ENCODE results near the gene PTPN5.
"Not testable (repeated sequence)": the region's sequence is repeated elsewhere in the genome, so short reads cannot be mapped to it uniquely, and the experiment has no call there.

The PTPN5 gene

DNA sequence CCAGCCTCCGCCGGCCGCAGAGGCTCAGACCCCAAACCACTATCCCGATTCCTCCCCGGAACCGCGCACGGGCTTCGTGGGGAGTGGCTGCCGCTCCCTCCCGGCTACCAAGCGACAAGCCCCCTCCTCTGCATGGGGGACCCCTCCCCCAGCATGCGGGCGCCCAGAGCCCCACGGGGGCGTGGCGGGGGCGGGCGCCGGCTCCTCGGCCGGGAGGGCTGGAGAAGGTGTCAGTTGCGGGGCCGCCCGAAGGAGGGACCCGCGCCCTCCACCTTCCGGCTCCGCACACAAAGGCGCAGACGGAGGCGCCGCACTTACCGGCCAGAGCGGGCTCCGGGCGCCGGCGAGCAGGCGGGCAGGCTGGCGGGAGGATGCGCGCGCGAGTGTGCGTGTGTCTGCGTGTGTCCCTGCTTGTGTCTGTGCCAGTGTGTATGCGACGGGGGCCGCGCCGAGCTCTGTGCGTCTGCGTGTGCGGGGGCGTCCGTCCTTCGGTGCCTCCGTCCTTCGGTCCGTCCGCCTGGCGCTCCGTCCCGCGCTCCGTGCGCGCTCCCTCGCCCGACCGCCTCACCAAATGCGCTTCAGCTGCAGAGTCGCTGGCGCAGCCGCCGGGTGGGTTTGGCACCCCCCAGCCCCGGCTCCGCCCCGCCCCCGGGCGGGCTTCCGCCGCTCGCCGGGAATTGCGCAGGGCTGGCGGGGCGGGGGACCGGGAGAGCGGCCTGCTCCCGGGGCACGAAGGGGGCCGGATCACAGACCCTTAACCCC, at the start of gene PTPN5:
TSS of gene PTPN5 (minus strand) at position 592 of the 762 bp plus-strand sequence. CDS start 19,840 bp downstream, outside the sequence.
- no peak for DNase-seq (ENCODE audit: low spot score)

DNA sequence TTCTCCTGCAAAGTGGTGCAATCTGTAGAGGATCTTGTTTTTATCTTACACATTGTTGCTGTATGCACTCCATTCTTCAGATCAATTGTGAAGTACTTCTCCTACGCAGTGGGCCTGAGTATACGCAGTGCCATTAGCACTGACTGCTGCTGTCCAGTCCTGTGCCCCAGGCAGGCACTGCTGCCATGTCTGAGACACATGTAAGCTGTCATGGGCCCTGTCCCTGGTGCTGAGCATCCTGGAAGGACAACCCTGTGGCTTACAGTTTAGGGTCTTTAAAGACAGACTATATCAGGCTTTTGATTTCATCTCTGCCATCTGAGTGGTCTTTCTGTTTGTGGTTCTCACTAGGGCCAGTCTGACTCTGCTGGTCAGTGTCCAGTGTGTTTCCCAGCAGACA, 44.8 kb upstream of the PTPN5 start:
- no peak for DNase-seq (ENCODE audit: low spot score)

DNA sequence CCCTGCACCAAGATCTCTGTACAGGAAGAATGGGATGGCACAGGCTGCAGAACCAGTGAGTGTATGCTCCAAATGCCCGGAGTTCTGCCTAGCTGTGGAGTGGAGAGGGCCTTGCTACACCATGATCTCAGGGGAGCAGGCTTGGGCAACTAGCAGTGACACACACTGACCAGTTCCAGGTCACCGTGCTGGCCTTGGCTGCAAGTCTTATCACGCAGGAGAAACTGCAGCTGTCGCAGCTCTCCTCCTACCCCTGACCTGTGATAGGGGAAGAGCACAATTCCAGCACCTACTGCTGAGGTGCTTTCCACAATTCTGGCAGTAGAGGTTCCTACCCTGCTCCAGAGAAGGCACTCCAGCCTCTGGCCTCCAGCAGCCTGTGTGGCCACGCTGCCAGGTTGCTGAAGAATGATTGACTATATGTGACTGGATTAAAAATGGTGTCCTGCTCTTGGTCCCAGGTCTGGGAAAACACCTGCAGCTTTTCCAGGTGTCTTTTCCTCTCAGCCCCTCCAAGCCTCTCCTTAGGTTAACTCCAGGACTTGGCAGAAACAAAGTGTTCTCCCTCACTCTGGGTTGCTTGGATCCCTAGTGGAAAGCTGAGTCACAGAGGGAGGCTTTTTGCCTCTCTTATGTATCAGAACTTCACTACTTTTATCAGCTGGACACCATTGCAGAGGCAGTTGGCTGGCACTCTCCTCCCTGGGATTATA, 43.3 kb upstream of the PTPN5 start:
- no peak for DNase-seq (ENCODE audit: low spot score)

DNA sequence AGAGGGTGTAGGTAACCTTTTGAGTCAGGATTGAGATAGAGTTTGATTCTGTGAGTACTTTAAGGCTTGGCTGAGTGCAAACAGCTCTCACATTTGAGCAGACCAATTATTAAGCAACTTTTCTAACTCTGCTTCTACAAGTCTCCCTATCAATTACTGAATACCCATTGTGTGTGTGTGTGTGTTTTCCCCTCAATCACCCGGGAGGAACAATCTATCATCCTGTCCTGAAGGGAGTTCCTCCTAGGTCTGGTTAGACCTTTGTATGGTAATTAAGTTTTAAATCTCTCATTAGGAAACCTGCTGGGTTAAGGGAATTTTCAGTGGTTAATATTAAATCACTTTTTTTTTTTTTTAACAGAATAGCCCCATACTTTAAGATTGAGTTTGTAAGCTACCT, 28.6 kb upstream of the PTPN5 start:
- not testable (repeated sequence) for DNase-seq (ENCODE audit: low spot score)

DNA sequence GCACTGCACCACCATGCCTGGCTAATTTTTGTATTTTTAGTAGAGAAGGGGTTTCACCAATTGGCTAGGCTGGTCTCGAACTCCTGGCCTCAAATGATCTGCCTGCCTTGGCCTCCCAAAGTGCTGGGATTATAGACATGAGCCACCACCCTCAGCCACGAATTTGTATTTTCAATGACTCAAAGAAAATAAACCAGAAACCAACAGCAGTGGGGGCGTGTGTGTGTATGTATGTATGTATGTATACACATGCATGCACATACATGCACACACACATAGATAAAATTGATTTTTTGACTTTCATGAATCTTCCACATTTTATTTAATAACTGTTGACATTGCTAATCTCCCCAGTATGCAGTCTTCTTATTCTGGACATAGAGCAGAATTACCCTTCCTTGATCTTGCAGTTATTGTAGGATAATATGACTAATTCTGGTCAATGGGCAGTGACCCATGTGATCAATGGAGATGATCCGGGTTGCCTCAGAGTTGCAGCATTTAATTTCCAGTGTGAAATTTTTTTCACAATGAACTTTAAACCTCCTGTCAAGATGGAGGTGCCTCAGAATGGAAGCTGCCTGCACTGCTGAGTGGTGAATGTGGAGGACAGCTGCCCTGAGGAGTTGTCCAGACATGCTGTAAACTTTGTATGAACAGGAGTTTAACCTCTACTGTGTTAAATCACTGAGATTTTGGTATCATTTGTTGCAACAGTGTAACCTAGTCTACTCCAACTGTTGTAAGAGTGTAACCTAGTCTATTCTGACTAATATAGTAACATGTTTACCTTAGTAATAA, 12.8 kb upstream of the PTPN5 start:
- no peak for DNase-seq (ENCODE audit: low spot score)

DNA sequence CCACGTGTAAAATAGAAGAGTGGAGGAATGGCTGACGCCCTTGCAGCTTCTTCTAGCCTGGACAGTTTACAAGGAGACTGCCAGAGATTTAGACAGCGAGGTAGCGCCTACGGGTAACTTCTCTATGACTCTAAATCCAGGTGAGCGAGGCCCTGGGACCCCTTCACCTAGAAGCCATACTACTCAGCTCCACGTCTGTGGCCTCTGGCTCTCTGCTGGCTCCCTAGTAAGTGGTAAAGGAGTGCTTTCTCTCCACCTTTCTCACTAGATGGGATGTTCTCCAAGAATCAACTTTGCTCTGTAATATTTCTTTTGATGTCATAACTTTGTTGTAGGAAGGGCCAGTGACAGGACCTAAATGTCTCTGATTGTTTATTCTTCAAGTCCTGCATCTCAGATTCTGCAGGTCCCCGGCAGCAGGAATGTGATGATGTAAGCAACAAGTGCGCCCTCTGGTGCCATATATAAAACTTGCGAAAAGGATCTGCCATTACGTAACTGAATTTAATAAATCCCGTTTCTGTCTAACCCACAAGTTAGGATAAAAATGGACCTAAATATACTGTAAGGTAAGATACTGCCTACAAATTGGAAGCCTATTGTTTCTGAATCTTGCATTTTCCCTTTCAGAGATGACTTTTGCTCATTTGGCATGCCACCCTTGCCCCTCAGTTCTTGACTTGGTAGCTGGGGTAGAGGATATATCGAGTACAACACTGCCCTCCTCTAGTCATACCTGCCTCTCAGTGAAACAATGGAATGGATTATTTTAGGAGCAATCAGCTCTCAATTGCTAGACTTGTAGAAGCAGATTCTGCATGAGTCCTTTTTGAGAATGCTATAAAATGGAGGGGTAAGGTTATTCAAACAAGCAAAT, 11.0 kb upstream of the PTPN5 start:
- peak; percentile 69 for DNase-seq (ENCODE audit: low spot score)

DNA sequence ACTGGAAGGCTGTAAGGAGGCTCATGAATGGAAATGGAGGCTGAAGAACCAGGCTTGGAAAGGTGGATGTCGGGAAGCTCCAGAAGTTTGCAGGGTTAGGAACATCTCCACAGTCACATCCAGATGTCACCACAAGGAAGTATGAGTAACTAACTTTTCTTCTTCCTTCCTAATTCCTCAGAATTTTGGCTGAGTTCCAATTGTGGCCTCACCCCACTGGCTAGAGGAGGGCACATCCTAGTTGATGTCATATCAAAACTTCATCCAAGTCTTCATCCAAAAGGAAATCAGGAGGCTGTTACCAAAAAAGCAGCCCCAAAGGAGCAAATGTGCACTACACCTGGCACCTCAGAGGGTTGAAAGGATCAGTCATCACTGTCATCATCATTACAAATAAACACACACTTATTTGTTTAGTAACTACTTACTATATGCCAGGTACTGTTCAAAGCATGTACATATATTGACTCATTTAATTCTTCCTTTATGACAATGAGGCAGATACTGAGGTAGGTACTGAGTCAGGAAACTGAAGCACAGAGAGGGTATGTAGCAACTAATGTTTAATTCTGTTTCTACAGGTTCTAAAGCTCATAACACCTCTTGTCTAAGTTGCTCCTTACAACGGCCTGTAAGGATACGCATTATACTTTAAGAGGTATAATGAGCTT, 7.3 kb upstream of the PTPN5 start:
- no peak for DNase-seq (ENCODE audit: low spot score)

DNA sequence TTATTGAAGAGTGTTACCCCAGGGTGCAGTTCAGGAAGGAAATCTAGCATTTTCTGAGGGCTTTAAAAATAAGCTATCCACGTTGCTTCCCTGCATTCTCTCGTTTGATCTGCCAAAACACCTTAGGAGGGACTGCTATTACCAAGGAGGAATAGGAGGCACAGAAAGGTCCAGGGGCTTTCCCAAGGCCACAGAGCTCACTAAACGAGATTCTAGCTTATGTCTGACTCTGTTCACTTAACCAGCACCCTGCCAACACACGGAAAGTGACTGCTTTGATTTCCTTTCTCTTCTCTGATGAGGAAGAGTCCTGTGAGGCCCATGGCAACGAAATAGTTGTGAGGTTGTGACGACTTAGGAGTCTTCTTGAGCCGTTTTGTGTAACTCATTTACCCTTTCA, 3.4 kb upstream of the PTPN5 start:
- DNase-seq (ENCODE audit: low spot score) = no peak

DNA sequence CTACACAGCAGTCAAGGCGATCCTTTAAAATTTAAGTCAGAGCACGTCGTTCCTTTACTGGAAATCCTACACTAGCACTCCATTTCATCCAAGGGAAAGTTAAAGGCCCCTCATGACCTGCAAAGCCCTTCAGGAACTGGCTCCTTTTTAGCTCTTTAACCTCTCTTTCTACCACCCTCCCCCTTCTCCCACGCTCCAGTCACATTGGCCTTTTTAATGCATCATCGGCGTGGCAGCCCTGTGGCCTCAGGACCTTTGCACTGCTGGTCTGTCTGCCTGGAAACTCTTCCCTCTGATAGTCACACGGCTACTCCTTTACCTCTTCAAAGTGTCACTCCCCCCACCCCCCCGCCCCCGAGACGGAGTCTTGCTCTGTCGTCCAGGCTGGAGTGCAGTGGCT, 1.2 kb upstream of the PTPN5 start:
- no peak for DNase-seq (ENCODE audit: low spot score)

DNA sequence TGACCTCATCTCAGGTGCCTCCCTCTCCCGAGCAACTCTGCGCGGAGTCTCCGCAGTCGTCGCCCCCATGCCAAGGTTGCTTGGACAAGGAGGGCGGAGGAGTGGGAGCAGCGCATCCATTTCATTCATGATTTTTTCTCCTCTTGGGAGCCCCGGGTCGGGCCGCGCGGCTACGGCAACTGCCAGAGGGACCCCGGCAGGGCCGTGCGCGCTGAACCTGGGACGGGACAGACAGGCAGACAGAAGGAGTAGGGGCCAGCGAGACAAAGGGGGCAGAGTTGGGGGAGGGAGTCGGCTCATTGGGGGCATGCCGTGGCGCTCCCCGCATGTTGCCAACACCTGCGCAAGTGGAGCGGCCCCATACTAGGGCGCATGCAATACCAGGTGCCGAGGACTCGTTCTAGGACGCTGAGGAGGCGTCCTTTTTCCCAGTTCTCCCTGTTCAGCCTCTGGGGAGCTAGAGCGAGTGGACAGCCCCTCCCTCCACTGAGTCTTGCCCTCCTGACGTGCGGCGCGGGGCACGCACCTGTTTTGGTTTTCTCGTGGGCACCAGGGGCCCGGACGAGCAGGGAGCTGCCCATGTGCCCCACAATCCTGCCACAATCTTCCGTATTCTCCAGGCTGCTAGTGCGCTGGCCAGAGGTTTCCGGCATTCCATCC, 501 bp upstream of the PTPN5 start:
- no peak for DNase-seq (ENCODE audit: low spot score)

DNA sequence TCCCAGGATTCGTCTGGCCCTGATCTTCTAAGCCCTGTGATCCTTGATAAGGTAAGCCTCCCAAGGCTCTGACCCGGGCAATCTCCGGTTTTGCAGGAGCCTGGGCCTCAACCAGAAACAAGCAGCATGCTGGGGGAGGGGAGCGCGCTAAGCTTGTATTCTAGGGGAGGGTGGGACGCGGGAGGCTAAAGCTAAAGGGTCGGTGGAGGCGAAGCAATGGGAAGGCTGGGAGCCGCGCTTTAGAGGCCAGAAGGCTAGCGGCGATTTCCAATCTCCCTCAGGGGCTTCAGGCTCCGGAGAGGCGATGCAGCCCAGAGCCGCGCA, 753 bp downstream of the PTPN5 start:
- no peak for DNase-seq (ENCODE audit: low spot score)

DNA sequence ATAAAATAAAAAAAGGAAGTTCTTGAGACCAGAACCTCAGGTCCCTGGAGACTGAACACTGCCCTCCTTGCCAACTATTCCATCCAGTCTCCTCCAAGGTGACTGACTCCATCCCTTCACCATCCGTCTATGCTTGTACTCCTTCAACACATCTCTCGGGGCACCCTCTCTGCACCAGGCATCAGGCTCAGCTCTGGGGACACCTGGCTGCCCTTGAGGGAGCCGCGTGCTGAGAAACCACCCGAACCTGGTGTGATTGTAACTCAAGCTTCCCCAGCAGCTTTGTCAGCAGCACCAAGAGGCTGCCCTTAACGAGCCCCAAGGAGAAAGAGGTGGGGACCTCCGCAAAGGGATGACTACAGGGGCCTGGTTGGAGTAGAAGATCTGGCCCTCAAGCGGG, 1.7 kb downstream of the PTPN5 start:
- no peak for DNase-seq (ENCODE audit: low spot score)

DNA sequence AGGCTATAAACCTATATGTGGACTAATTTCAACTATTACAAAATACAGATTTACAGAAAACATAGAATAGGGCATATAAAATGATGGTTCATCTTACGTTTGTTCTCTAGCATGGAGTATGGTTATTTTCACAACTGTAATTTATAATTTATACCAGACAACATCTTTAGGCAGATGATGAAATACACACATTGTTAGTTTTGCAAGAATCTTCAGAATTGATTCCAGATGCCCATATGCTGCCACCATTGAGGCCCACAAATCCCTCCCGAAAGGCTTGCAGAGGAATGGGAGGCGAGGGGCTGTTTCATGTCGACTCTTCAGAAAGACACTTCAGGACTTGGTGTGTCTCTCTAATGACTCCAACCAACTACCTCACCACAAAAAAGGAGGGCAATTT, 6.2 kb downstream of the PTPN5 start:
- DNase-seq (ENCODE audit: low spot score) = no peak

DNA sequence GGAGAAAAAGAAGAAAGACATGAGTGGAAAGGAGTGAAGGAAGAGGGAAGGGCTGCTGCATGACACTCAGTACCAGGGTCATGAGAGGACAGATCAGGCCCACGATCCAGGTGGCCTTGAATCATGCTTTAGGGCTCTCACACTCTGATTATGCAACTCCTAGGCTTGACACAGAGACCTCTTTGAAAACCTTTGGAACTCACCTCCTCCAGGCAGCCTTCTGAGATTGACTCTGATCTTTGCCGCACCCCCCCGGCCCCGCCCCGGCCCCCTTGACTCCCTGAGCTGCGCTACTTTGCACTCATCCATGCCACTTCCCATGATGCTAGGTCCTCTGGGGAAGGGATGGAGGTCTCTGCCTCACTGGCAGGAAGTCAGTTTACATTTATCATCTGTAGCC, 10.7 kb downstream of the PTPN5 start:
- DNase-seq (ENCODE audit: low spot score) = no peak

DNA sequence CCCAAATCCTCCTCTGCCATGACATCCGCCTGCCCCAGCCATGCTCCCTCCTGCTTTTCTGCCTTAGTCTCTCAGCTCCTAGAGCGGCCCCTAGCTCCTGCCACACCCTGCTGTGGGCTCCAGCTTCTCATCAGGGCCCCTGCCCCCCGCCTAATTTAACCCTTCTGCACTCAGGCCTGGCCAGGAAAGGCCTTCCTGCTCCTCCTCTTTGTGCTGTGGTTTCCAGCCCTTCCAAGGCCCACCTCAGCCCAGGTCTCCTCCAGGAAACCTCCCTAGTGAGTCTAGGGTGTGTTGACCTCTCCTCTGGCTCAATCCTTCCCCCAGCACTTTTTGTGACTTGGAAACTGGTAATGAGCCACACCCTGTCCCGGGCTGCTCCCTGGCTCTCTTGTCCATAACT, 11.3 kb downstream of the PTPN5 start:
- DNase-seq (ENCODE audit: low spot score) = no peak

DNA sequence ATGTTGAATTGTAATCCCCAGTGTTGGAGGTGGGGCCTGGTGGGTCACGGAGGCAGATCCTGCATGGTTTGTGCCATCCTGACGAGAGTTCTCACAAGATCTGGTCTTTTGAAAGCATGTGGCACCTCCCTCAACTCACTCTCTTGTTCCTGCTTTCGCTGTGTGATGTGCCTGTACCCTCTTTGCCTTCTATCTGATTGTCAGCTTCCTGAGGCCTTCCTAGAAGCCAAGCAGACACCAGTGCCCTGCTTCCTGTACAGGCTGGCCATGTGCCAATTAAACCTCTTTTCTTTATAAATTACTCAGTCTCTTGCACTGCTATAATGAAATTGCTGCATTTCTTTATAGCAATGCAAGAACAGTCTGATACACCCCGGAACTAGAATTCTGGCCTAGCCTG, 13.1 kb downstream of the PTPN5 start:
- no peak for DNase-seq (ENCODE audit: low spot score)

DNA sequence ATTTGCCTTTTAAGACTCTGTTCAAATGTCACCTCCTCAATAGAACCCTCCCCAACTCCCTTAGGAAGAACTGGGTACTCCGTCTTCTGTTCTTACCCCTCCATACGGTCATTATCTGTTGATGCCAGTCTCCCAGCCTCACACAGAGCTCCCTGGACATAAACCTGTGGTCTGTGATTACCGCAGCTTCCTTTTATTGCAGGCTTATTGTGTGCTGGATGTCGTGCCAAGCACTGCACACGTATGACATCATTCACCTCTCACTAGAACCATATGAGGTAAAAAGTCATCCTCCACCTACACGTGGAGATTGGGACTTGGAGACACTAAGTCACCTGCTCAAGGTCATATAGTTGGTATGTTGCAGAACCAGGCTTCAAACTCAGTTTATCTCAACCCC, 15.3 kb downstream of the PTPN5 start:
- no peak for DNase-seq (ENCODE audit: low spot score)

DNA sequence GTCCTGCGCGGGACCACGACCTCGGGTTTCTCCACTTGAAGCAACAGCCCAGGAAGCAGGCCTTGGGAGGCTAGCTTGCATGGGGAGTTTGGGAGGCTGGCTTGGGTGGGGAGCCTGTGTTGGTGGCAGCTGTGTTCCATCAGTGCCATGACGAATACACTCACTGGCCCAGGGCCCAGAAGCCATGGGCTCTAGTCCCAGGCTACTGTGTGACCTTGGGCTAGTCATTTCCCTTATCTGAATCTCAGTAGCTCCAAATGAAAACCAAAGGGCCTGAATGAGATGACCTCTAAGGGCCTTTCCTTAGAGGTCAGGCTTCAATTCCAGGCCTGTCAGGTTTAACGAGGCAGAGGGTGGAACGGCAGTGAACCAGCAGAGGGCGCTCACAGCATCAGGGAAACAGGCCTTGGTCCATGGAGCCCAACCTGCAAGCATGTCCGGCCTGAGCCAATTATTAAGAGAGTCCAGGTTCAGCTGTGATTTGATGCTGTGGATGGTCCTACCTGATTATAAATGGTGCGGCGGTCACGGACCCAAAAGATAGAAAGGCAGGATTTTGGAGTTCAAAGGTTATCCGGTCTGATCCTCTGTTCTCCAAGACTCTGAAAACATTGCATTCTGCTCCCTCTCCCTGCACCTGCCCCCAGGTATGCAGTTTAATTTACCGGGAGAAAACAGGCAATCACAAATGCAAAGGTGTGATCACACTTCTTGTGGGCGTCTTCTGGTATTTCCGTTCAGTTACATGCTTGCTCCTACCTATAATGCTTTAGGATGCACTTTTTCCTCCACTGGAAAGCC, 15.9 kb downstream of the PTPN5 start:
- no peak for DNase-seq (ENCODE audit: low spot score)

DNA sequence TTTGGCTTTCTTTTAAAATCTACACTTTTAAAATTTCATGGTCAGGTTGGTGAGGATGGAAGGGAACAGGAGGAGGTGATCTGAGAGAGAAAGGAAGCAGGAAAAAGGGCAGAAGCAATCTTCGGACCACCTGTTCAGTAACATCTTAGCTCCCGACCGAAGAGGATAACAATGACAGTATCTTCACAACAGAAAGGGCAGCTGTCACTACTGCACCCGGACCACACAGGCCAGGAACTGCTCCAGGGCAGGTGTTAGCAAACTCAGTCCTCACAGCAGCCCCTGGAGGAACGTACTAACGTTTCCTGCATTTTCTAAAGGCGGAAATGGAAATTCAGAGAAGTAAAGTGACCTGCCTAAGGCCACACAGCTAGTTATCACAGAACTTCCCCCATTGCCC, 16.8 kb downstream of the PTPN5 start:
- no peak for DNase-seq (ENCODE audit: low spot score)

DNA sequence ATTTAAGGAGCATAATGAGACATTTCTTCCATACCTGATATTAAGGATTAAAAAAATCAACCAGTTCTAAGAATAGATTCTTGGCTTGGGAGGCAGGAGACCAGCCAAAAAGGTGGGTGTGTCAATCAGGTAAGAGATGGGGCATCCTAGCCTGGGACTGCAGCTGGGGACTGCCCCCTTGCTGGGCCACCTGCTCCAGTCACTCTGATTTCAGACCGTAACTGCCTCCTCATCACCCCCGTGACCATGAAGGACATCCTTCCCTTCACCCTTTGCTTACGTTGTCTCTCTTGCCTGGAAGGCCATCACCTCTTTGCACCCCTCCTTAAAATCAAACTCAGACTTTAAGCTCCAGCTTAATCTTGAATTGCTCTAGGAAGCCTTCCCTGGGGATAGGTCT, 17.9 kb downstream of the PTPN5 start:
- DNase-seq (ENCODE audit: low spot score) = no peak
